Measurements from ENCODE around the gene GLS.

- no peak for TF ChIP-seq ZNF384 (IDR thresholded peaks at IDR 0.05)
- no peak for TF ChIP-seq FOXM1 (IDR thresholded peaks at IDR 0.05; ENCODE audit: borderline replicate concordance)
- no peak for TF ChIP-seq TARDBP (IDR thresholded peaks at IDR 0.05)
- no peak for TF ChIP-seq SUZ12 (IDR thresholded peaks at IDR 0.05)
- TF ChIP-seq HDGF (IDR thresholded peaks at IDR 0.05; ENCODE audit: borderline replicate concordance), result no peak
Measured at GRCh38 chr2:190999949-191000665, 119.5 kb downstream of the GLS start.

All from HEK293T (cell line).